Measurements from ENCODE around the gene MAGOHB. TPM values are rescaled to one million over a fixed set of nuclear protein-coding genes. Genes with fewer than 3 reads are reported as not detected.
A peak's percentile ranks its signal among the peaks of the same experiment; 100 is the strongest.

The MAGOHB gene
- total and polyA plus RNA-seq, 10 of the 15 experiments (the other 5 are each of a cell fraction or from before 2014, with no cell fraction given): 30.6 to 217 (median 55.2) TPM

- ATAC-seq (no peak), DNase-seq (ENCODE audit: low read depth, low spot score) (no peak), FAIRE-seq (no peak)
- Histone ChIP-seq H2AFZ (ENCODE audit: control insufficient read depth, low read depth, low read length) (no peak overlapping the region), H3K4me1 (ENCODE audit: control insufficient read depth, insufficient read depth, low read length) (peaks cover 7% of the 10 kb centered on the region), H3K27ac (ENCODE audit: control insufficient read depth, insufficient read depth) (peak overlapping the region; percentile 6; the same call in 1 of the 2 replicates), H4K20me1 (ENCODE audit: control insufficient read depth, insufficient read depth) (no peaks in the 10 kb centered on the region), H3K9ac (ENCODE audit: control insufficient read depth, insufficient read depth, low read length) (no peak overlapping the region), H3K4me3 (no peak overlapping the region), H3K9me3 (replicated peaks; ENCODE audit: control insufficient read depth, insufficient read depth, low read length) (peaks cover 11% of the 10 kb centered on the region; the same call in 2 of the 3 replicates), H3K79me2 (ENCODE audit: control insufficient read depth, insufficient read depth, low read length) (no peaks in the 10 kb centered on the region; the same call in 1 of the 2 replicates), H3K4me2 (ENCODE audit: control insufficient read depth, insufficient read depth) (no peak overlapping the region), H3K36me3 (ENCODE audit: control insufficient read depth in 2 of 2, insufficient read depth in 2 of 2, low read length in 1 of 2) (no peaks in the 10 kb centered on the region), H3K27me3 (replicated peaks in 1 of 2; ENCODE audit: control insufficient read depth in 2 of 2, insufficient read depth in 2 of 2, low read length in 1 of 2) (no peaks in the 10 kb centered on the region)
- in situ Hi-C loops (cut with MboI): no loop called here
- POLR2A ChIA-PET: interaction anchor here (0.5 kb wide), 1 partner anchor 327 kb away, joined by 6 read pairs; no protein-coding TSS in a partner anchor
- no TSS peak for BruUV-seq (replicated peaks)
- CTCF ChIA-PET: interaction anchor here (0.8 to 2.5 kb wide), 7 partner anchors 192 to 792 kb away, joined by 3 to 11 read pairs (median 5); no protein-coding TSS in a partner anchor
- 45% methylated on average over 2 of the region's 2 CpGs for WGBS (ENCODE audit: insufficient coverage, insufficient replicate concordance, low lambda C conversion rate, missing lambda C conversion rate)
- intact Hi-C loops (cut with micrococcal nuclease; ENCODE audit: unreplicated experiment): loop anchor here (5.0 kb wide), 1 partner anchor 62 kb away; no protein-coding TSS in a partner anchor
- TF ChIP-seq PML (IDR thresholded peaks at IDR 0.05; ENCODE audit: low read length) (0 out of 2 replicates have a peak, but pooled peaks have one; percentile 24), SMARCA5 (IDR thresholded peaks at IDR 0.05) (no peak), RUNX3 (IDR thresholded peaks at IDR 0.05; ENCODE audit: low read length) (peak; percentile 72), SMAD5 (IDR thresholded peaks at IDR 0.05; ENCODE audit: low read depth) (peak; percentile 36; the same call in 1 of the 2 replicates), ZBED1 (IDR thresholded peaks at IDR 0.05; ENCODE audit: borderline replicate concordance) (no peak)
- RAD21 ChIA-PET (ENCODE audit: unreplicated experiment): interaction anchor here (1.1 to 4.1 kb wide), 4 partner anchors 193 to 324 kb away, joined by 3 to 28 read pairs (median 6); no protein-coding TSS in a partner anchor
- SMC1A ChIA-PET (ENCODE audit: uncharacterized antibody, unreplicated experiment): interaction anchor here (0.7 to 7.2 kb wide), 8 partner anchors 20 to 549 kb away, joined by 3 to 51 read pairs (median 4); partner anchors contain the start of genes CLEC12B and MAGOHB
Observed at GRCh38 chr12:10559244-10559643, 54.2 kb downstream of the MAGOHB start.

GRCh38 chr12:10558789-10559188 is 54.6 kb downstream of the MAGOHB start:
- 100% methylated on average over 3 of the region's 3 CpGs for WGBS (ENCODE audit: insufficient coverage, insufficient replicate concordance, low lambda C conversion rate, missing lambda C conversion rate)
- Histone ChIP-seq H3K79me2 (ENCODE audit: control insufficient read depth, insufficient read depth, low read length) (no peaks in the 10 kb centered on the region; the same call in 1 of the 2 replicates), H4K20me1 (ENCODE audit: control insufficient read depth, insufficient read depth) (no peaks in the 10 kb centered on the region), H3K36me3 (ENCODE audit: control insufficient read depth in 2 of 2, insufficient read depth in 2 of 2, low read length in 1 of 2) (no peaks in the 10 kb centered on the region), H3K27ac (ENCODE audit: control insufficient read depth, insufficient read depth) (no peak overlapping the region), H3K4me2 (ENCODE audit: control insufficient read depth, insufficient read depth) (no peak overlapping the region), H3K4me1 (ENCODE audit: control insufficient read depth, insufficient read depth, low read length) (peaks cover 7% of the 10 kb centered on the region), H3K4me3 (no peak overlapping the region), H3K27me3 (replicated peaks in 1 of 2; ENCODE audit: control insufficient read depth in 2 of 2, insufficient read depth in 2 of 2, low read length in 1 of 2) (no peaks in the 10 kb centered on the region), H3K9ac (ENCODE audit: control insufficient read depth, insufficient read depth, low read length) (no peak overlapping the region), H2AFZ (ENCODE audit: control insufficient read depth, low read depth, low read length) (no peak overlapping the region), H3K9me3 (replicated peaks; ENCODE audit: control insufficient read depth, insufficient read depth, low read length) (peaks cover 11% of the 10 kb centered on the region; the same call in 2 of the 3 replicates)
- FAIRE-seq (no peak), ATAC-seq (no peak), DNase-seq (ENCODE audit: low read depth, low spot score) (no peak)
- in situ Hi-C loops (cut with MboI): no loop called here
- ChIA-PET RAD21 (ENCODE audit: unreplicated experiment) (interaction anchor here (1.0 to 4.1 kb wide), 5 partner anchors 192 to 323 kb away, joined by 3 to 28 read pairs (median 5); no protein-coding TSS in a partner anchor), CTCF (interaction anchor here (0.8 to 2.5 kb wide), 6 partner anchors 192 to 792 kb away, joined by 3 to 11 read pairs (median 4); no protein-coding TSS in a partner anchor), SMC1A (ENCODE audit: uncharacterized antibody, unreplicated experiment) (interaction anchor here (0.7 to 7.2 kb wide), 8 partner anchors 20 to 548 kb away, joined by 3 to 51 read pairs (median 4); partner anchors contain the start of genes CLEC12B and MAGOHB), POLR2A (interaction anchor here (0.5 kb wide), 1 partner anchor 326 kb away, joined by 6 read pairs; no protein-coding TSS in a partner anchor)
- BruUV-seq (replicated peaks): no TSS peak
- intact Hi-C loops (cut with micrococcal nuclease; ENCODE audit: unreplicated experiment): loop anchor here (5.0 kb wide), 1 partner anchor 61 kb away; no protein-coding TSS in a partner anchor
- TF ChIP-seq TCF3 (IDR thresholded peaks at IDR 0.05; ENCODE audit: borderline replicate concordance, insufficient read depth, low read depth, low read length) (no peak), PML (IDR thresholded peaks at IDR 0.05; ENCODE audit: low read length) (0 out of 2 replicates have a peak, but pooled peaks have one; percentile 32), REST (IDR thresholded peaks at IDR 0.05; ENCODE audit: low read depth, low read length) (no peak), ZNF217 (IDR thresholded peaks at IDR 0.05) (no peak)

All from GM12878 (cell line).